NCI-H446 (cell line): ENCODE data around the gene C12orf76.

Experiments used
- DNase-seq, 2 experiments: peaks; one replicate each; lab custom pipeline; 2025; lab: John Stamatoyannopoulos, UW

C12orf76 gene

DNA sequence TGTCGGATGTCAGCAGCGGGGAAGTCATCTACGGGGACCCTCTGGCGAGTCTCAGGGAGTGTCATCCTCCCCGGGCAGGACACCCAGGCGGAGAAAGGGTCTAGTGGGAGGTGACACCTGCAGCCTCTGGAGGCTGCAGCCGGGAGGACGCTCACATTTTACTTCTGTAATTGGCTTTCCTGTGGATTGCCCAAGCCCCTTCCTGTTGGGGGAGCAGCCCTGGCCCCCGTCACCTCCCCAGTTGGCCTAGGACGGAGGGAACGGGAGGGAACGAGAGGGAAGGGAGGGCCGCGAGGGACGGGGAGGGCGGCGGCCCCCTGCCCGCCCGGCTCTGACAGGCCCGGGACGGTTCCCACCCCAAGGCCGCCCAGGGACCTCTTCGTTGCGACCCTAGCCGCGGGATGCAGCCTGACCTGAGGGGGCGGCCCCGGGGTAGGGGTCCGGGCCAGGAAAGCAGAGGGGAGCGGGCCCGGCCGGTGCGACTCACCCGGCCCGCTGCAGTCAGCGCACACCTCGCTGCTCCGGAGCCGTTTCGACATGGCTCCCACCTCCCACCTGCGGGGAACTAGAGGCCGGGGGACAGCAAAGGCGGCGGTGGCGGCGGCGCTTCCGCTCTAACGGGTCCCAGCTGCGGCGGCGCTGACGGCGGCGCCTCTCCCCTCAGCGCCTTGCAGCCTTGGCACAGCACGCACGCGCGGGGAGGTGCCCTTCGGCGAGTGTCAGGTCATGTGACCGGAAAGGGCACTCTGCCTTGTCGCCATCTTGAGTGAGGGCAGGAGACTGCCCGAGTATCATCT is 52.4 kb downstream of the C12orf76 start, which contains the start of gene GIT2:
GIT2 (minus strand) TSS at position 683 of the 797 bp plus-strand sequence; CDS start at position 539, 144 bp downstream.
- DNase-seq, result peak; percentile 74 to 93

DNA sequence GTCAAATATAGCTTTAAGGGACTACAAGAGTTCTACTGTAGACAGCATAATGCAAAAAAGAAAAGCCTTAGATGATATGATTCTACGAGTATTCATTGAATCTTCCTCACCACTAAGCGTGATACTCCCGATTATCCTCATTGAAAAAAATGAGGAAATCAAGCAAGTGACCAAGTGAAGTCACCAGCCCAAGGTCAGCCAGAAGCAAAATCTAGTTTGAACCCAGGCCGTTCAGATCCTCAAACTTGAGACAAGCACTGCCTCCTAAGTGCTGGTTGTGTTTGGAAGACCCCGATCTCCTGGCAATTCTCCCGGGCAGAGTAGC is 53.0 kb downstream of the C12orf76 start:
- no peak for DNase-seq

DNA sequence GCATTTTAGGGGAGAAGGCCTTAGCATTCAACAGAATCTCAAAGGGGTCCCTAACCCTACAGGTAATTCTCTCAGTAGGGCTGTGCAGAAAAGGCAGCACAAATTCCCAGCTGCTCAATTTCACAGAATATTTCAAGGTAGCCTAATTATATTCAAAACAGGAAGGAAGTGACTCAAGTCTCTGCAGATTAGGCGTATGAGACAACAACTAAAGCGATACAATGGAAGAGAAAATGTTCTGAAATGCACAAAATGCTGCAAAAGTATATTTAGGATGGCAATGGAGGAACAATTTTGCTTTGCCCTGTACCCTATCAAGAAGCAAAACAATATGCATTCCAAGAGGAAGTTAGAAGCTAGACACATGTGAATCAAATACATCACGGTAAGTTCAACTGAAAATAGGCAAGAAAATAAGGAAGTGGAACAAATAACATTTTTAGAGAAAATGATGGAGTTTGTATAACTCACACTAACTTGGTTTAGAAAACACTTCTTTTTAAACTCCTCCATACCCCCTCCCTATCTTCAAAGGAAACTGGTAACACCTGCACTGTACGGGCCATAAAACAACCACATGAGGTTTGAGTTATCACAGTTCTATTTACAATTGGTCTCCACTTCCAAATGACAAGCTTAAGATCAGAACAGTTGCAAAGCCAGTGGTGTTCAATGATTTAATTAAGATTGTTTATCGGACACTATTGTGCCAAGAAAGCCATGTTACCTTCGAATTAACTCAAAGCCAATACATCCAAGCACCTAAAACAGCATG is 53.7 kb downstream of the C12orf76 start:
- no peak for DNase-seq

GRCh38 chr12:109993091-109993490 is 55.2 kb downstream of the C12orf76 start:
- no peak for DNase-seq

GRCh38 chr12:109991586-109991985 is 56.7 kb downstream of the C12orf76 start:
- no peak for DNase-seq
